ENCODE measurements around the gene CTRB1.
"Not testable (repeated sequence)": the region's sequence is repeated elsewhere in the genome, so short reads cannot be mapped to it uniquely, and the experiment has no call there.

The CTRB1 gene

DNA sequence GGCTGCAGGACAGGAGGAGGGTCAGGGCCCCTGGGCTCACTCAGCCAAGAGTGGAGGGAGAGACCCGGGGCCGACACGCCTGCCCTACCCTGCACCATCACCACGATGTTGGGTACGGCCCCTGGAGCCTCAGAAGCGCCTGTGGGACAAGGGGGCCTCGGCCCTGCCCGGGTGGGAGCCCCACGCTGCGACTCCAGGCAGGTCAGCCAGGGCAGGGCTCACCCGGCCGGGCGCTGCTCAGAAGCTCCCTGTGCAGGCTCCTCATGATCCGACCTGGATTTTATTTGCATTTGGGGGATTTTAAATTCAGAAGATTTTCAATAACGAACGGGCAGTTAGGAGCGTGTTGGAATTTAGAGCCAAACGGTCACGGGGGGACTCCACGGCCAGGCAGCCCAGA lies 13.9 kb upstream of the CTRB1 start:
- DNase-seq: not testable (repeated sequence)

DNA sequence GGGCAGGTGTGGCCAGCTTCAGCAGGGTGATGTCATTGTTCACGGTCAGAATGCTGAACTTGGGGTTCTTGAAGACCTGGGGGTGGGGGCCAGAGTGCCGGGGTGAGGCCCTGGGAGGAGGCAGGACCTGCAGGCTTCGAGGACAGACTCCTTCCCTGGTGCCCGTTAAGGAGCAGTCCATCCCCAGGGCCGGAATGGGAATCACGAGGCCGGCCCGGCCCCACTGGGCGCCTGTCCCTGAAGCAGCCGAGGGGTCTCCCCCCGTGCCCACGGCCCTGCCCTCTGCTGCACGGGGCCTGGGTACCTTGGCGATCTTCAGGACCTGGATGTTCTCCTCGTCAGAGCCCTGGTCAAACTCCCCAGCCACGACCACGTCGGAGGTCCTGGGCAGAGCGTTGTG lies 13.3 kb upstream of the CTRB1 start:
- not testable (repeated sequence) for DNase-seq

DNA sequence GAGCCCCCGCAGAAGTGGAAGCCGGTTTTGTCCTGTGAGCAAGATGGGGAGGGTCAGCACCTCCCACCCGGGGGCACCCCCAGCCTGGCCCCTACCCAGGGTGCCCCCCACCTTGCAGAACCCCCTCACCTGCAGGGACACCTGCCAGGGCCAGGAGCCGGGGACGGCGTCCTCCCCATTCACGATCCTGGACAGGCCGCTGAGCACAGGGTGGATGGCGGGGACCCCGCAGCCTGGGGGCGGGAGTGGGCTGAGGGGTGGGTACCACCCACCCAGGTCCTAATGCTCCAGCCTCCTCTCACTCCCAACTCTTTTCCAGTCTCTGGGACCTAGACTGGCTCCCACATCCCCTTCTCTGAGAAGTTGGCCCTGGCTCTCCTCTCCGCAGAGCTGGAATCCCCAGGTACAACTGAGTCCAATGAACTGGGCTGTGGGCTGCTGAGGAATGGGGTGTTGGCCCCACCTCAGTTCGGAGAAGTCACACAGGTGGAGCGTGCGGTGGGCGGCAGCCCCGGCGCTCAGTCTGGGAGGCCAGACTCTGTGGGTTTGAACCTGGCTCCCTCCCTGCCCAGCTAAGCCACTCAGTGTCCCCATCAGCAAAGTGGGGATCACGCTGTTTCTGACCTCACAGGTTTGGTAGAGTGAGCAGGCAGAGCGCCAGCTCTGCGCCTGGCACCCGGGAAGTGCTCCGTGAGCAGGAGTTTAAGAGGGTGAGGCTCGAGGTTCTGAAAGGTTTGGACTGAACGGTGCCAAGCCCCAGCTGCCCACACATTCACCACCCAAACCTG lies 12.6 kb upstream of the CTRB1 start:
- not testable (repeated sequence) for DNase-seq

DNA sequence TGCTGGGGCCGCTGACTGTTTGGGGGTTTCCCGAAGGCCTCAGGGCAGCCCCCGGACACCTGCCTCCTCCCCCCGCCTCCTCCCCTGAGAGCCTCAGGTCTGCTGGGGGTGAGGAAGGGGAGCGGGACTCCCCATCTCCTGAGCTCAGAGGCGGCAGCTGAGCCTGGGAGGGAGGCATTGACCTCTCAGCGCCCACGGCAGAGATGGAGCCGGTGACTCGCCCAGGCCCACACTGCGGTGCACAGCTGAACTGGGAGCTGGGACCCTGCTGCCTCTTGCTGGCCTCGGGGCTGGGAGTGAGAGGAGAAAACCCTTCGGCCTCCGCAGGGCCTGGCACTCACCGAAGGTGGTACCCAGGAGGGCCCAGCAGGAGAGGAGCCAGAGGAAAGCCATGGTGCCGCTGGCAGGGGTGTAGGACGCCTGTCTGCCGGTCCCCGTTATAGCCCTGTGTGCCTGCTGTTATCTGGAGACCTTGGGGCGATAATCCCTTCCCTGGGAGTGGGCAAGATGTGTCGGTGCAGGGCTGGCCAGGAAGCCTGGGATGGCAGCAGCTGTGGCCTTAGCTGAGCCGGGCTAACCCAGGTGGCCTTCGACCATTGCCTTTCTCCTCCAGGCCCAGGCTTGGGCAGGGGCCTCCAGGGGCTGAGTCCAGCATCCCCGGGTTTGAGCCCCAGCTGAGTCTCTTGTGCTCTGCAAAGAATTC lies 11.9 kb upstream of the CTRB1 start, which contains the start of gene CTRB2:
TSS of gene CTRB2 (minus strand) at position 413 of the 703 bp plus-strand sequence. CDS start at position 393, 20 bp downstream.
- peak; percentile 65 for DNase-seq

DNA sequence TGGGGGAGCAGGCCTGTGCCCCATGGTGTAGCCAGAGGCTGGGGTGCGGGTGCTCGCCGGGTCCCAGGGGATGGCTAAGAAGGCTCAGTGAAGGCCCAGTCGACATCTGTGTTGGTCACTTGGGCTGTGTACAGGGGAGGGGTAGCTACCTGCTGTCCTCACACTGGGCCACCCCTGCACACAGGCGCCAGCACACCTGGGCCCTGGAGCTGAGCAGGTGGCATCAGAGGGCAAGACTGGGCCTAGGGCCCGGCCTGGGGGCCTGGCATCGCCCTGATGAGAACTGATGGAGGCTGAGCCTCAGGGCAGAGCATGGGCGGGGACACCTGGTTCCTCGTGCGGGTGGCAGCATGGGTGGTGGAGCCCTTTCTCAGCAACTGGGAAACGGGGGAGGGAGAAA lies 11.0 kb upstream of the CTRB1 start:
- peak; percentile 55 for DNase-seq

DNA sequence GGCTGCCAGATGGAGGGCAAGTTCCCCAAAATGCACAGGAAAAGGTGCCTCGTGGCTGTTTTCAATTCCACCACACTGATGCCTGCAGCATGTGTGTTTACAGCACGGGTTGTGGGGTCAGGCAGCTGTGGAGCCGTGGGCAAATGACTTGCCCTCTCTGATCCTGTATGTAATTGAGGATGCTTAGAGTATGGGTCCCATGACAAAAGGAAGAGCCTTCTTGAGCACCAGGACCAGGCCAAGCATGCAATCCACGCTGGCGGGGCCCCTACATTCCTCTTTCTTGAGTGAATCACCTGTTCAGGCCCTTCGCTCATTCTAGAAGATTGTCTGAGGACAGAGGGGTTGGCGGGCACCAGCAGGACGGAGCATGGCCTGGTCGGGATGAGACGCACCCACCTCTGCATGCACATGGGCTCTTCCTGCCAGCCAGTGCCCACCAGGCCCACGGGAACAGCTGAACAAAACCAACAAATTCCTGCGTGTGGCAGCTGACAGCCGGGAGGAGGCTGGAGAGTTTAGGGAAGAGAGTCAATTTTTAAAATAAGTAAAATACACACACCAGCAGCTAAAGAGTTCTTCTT lies 10.5 kb upstream of the CTRB1 start:
- DNase-seq: peak; percentile 59

DNA sequence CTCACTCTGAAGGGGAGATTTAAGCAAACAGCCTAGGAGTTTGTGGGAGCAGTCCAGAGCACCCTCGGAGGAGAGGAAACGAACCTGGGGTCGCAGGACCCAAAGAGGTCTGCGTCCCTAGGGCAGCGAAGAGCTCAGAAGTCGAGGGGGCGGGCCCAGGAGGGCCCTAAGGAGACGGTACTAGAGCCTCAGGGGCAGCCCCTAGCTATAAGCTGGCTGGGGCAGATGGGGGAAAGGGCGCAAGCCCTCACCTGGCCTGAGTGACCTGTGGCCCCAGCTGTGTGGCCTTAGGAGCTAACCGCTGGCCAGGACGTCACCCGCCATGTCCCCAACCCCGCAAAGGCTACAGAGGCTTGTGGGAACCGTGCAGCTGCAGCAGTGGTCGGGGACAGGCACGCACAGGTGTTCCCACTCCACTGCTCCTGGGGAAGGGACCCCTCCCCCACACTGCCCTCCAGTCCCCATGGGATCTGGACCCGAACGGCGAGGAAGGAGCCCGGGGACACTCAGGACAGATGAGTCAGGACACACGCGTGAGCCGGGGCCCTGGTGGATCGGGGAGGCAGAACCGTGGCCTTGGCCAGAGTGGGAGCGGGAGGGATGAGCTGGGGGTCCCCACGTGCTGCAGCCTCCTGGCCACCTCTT lies 9.8 kb upstream of the CTRB1 start:
- no peak for DNase-seq

DNA sequence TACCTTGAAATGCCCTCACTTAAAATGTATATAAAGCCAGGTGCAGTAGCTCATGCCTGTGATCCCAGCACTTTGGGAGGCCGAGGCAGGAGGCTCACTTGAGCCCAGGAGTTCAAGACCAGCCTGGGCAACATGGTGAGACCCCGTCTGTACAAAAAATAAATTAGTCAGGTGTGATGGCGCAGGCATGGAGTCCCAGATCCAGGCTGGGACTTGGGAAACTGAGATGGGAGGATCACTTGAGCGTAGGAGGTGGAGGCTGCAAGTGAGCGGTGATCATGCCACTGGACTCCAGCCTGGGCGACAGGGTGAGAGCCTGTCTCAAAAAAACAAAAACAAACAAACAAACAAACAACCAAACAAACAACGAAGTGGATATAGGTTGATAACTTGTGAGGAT lies 9.3 kb upstream of the CTRB1 start:
- not testable (repeated sequence) for DNase-seq

DNA sequence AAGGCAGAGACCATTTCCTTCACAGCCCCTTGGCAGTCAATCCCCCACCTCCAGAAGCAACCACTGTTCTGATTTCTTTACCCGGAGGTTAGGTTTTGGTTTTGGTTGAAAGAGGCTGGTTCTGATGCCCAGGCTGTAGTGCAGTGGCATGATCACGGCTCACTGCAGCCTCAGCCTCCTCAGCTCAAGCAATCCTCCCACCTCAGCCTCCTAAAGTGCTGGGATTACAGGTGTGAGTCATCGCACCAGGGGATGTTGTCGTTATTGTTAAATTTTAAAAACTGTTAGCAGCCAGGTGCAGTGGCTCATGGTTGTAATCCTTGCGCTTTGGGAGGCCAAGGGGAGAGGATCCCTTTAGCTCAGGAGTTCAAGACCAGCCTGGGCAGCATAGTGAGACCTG lies 8.8 kb upstream of the CTRB1 start:
- DNase-seq: no peak

DNA sequence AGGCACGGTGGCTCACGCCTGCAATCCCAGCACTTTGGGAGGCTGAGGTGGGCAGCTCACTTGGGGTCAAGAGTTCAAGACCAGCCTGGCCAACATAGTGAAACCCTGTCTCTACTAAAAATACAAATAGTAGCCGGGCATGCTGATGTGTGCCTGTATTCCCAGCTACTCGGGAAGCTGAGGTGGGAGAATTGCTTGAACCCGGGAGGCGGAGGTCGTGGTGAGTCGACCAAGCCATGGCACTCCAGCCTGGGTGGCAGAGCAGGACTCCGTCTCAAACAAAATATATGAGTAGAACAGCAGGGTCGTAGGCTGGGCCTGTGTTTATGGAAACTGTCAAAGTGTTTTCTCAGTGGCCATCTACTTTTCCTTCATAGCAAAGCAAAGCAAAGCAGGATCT lies 7.5 kb upstream of the CTRB1 start:
- DNase-seq: not testable (repeated sequence)

DNA sequence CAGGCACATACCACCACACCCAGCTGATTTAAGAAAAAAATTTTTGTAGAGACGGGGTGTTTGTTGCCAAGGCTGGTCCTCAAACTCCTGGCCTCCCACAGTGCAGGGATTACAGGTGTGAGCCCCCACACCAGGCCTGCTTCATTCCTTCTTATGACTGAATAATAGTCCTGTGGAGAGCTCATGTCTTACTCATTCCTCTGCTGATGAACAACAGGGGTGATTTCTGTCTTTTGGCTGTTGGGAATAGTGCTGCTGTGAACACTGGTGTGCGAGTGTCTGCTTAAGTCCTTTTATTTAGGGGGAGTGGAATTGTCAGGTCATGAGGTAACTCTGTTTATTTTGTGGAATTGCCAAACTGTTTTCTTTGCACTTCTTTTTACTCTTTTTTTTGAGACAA lies 2.7 kb upstream of the CTRB1 start:
- DNase-seq: no peak

DNA sequence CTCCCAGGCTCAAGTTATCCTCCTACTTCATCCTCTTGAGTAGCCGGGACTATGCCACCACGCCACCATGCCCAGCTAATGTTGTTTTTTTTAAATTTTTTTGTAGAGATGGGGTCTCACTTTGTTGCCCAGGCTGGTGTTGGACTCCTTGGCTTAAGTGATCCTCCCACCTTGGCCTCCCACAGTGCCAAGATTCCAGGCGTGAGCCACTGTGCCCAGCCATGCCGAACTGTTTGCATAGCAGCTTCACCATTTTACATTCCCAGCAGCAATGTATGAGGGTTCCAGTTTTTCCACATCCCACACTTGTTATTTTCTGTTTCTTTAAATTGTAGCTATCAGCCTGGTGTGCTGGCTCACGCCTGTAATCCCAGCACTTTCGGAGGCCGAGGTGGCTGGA lies 2.2 kb upstream of the CTRB1 start:
- peak; percentile 40 for DNase-seq

DNA sequence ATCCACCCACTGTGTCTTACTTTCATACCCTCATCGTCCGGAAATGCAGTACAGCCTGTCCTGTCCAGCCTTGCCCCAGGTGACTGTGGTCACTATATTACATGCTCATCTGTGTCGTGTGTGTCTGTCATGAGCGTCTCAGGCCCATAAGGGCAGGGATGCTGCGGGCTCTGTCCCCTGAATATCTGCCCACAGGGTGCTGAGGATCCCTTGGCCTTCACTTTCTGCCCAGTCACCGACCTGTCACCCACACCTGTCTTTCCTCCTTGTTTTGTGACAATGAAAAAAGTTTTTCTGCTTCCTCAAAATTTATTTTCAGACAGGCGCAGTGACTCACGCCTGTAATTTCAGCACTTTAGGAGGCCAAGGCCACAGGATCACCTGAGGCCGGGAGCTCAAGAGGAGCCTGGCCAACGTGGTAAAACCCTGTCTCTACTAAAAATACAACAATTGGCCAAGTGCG lies 1.4 kb upstream of the CTRB1 start:
- peak; percentile 80 for DNase-seq

DNA sequence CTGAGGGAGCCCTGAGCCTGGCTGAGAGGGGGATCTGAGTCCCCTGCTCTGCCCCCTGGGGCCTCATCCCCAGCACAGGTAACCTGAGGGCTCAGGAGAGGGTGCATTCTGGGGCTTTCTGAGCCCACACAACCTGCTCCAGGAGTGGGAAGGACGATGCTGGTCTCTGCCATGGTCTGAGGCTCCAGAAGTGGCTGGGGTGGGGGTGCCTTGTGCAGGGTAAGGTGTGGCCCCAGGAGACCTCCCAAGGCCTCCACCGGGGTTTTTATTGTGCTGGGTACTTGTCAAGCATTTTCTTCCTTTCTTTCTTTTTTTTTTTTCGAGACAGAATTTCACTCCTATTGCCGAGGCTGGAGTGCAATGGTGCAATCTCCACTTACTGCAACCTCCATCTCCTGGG lies 300 bp downstream of the CTRB1 start:
- no peak for DNase-seq

DNA sequence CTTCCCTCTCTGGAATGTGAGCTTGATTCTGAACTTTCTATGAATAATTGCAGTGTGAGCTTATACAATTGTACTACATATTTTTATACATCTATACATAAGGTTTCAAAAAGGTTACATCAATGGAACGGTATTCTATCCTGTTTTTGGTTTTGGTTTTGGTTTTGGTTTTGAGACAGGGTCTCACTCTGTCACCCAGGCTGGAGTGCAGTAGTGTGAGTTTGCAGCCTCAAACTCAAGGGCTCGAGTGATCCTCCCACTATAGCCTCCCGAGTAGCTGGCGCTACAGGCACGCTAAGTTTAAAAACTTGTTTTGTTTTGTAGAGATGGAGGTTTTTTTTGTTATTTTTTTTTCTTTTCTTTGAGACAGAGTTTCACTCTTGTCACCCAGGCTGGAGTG lies 1.1 kb downstream of the CTRB1 start:
- no peak for DNase-seq

DNA sequence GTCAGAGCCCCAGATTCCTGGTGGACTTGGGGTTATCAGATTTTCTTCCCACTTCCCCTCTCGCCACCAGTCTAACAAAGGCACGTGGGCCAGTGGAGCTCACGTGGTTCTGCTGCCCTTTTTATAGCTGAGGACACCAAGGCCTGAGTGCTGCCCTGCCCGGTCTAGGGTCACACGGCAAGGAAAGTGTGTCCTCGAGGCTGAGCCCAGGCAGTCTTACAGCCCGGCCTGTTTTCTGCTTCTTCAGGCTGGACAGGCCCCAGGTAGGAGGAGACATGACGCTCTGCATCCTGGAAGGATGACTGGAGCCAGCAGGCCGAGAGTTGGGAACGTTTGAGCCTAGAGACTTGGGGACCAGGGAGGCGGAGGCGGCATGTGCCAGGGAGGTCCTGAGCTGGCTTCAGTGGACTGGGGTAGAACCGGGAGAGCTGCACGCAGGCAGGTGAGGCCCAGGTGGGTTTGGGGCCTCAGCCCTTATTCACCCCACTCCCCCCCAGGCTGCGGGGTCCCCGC lies 3.5 kb downstream of the CTRB1 start:
- no peak for DNase-seq

DNA sequence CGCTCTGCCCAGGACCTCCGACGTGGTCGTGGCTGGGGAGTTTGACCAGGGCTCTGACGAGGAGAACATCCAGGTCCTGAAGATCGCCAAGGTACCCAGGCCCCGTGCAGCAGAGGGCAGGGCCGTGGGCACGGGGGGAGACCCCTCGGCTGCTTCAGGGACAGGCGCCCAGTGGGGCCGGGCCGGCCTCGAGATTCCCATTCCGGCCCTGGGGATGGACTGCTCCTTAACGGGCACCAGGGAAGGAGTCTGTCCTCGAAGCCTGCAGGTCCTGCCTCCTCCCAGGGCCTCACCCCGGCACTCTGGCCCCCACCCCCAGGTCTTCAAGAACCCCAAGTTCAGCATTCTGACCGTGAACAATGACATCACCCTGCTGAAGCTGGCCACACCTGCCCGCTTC lies 4.3 kb downstream of the CTRB1 start:
- not testable (repeated sequence) for DNase-seq

DNA sequence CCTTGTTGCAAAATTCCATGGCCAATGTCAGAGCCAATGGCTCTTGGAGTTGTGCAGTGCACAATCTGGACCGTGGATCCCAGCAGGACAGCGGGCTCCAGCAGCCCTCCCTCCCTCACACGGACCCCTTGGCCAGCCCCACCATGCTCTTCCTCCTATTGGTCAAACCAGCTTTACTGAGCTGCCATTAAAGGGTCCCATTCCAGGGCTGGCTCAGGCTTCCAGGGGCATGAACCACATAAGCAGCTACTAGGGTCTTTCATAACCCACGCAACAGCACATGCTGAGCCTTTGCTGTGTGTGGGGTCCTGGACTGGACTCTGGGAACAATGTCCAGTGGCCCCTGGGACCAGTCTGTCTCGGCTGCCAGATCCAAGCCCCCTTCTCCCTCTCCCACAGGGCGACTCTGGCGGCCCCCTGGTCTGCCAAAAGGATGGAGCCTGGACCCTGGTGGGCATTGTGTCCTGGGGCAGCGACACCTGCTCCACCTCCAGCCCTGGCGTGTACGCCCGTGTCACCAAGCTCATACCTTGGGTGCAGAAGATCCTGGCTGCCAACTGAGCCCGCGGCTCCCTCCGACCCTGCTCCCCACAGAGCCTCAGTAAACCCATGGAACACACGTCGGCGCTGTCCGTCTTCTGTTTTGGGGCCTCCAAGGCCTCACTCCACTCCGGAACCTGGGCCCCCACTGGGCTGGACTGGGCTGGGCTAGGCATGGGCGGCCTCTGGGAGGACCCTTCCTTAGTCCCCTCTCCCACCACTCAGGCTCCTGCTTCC lies 5.7 kb downstream of the CTRB1 start:
- DNase-seq: peak; percentile 60

DNA sequence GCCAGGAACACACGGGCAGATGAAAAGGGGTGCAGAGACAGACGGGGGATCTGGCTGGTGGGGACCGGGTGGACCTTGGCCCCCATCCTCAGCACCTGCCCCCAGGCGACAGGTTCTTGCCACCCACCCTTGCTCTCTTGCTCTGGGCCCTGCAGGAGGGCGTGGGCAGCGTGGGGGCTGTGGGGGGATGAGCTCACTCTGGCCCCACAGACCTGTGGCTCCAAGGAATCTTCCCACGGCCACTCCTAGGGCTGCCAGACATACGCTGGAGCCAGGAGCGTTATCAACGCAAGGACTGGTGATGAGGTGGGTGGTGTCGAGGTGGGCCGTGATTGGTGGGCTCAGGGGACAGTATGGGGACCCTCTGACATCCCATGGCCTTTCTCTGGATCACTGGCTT lies 6.3 kb downstream of the CTRB1 start:
- no peak for DNase-seq

DNA sequence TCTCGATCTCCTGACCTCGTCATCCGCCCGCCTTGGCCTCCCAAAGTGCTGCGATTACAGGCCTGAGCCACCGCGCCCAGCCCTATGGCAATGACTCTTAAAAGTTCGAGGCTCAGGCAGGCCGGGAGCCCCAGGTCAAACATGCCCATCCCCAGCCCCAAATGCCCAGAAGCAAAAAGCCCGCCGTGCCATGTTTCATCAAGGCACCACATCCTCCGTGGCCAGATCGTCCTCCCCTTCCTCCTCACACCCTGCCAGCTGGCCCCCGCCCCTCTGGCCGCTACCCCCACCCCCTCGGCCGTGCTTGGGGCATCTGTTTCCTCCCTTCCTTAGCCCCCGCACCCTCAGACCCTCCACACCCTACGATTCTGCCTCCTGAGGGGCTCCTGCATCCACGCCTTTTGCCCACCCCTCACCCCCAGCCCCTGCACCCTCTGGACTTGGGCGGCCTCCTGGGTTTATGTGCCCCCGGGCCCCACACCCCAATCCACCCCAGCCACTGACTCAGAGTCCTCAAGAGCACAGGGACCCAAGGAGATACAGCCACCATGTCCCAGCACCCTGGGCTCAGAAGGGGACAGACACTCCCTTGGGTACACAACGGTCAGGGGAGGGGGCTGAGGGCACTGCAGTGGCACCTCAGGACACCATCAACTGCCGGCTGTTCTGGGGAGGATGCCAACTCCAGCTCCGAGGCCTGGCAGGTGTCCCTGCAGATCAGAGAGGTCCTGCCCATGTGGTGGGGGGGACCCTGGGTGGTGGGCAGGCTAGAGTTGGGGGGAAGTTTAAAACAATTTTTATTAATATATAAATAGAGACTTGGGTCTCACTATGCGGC lies 7.1 kb downstream of the CTRB1 start:
- DNase-seq: no peak
